Epithelial cell of proximal tubule (primary cell): ENCODE results near the gene TRAF3. TPM values are rescaled to one million over a fixed set of nuclear protein-coding genes. Genes with fewer than 3 reads are reported as not detected.

Experiments used
- DNase-seq: peaks from one replicate; pipeline ENCODE4 v3.0.0-alpha.2; 2011; ENCODE audit warnings: low read depth
- H3K4me3 ChIP-seq: 2 replicates; pipeline ENCODE4 v1.5.1; 2011; ENCODE audit warnings: low read depth, mild to moderate bottlenecking, low read length
- total RNA-seq: library from RNA; depleted of rRNA; stranded (reverse); fragments of >200 nt; gene quantifications from 2 replicates; pipeline ENCODE4 v1.2.3, GENCODE V29; 2015
- TF ChIP-seq, protein P1 (sequence below): conservative IDR thresholded peaks from 2 replicates; pipeline ENCODE4 v1.5.1; 2012; ENCODE audit warnings: low read depth, mild to moderate bottlenecking, low read length

The TRAF3 gene
- total RNA-seq, 1 donor from 2014 or later = 21.9 TPM

GRCh38 chr14:102779084-102779462 is 1.8 kb downstream of the TRAF3 start:
- TF ChIP-seq, protein P1, sequence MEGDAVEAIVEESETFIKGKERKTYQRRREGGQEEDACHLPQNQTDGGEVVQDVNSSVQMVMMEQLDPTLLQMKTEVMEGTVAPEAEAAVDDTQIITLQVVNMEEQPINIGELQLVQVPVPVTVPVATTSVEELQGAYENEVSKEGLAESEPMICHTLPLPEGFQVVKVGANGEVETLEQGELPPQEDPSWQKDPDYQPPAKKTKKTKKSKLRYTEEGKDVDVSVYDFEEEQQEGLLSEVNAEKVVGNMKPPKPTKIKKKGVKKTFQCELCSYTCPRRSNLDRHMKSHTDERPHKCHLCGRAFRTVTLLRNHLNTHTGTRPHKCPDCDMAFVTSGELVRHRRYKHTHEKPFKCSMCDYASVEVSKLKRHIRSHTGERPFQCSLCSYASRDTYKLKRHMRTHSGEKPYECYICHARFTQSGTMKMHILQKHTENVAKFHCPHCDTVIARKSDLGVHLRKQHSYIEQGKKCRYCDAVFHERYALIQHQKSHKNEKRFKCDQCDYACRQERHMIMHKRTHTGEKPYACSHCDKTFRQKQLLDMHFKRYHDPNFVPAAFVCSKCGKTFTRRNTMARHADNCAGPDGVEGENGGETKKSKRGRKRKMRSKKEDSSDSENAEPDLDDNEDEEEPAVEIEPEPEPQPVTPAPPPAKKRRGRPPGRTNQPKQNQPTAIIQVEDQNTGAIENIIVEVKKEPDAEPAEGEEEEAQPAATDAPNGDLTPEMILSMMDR = no peak
- DNase-seq = no peak
- H3K4me3 ChIP-seq = peak overlapping the region; percentile 69

GRCh38 chr14:102779574-102780315 is 2.5 kb downstream of the TRAF3 start:
- TF ChIP-seq, protein P1 = no peak
- no peak for DNase-seq
- no peak overlapping the region for H3K4me3 ChIP-seq

- no peak overlapping the region for H3K4me3 ChIP-seq
- DNase-seq = no peak
- TF ChIP-seq, protein P1 = no peak
Observed at GRCh38 chr14:102781063-102781462, 3.8 kb downstream of the TRAF3 start.

GRCh38 chr14:102782974-102783373 is 5.7 kb downstream of the TRAF3 start:
- DNase-seq = no peak
- TF ChIP-seq, protein P1 = no peak
- no peak overlapping the region for H3K4me3 ChIP-seq

DNA sequence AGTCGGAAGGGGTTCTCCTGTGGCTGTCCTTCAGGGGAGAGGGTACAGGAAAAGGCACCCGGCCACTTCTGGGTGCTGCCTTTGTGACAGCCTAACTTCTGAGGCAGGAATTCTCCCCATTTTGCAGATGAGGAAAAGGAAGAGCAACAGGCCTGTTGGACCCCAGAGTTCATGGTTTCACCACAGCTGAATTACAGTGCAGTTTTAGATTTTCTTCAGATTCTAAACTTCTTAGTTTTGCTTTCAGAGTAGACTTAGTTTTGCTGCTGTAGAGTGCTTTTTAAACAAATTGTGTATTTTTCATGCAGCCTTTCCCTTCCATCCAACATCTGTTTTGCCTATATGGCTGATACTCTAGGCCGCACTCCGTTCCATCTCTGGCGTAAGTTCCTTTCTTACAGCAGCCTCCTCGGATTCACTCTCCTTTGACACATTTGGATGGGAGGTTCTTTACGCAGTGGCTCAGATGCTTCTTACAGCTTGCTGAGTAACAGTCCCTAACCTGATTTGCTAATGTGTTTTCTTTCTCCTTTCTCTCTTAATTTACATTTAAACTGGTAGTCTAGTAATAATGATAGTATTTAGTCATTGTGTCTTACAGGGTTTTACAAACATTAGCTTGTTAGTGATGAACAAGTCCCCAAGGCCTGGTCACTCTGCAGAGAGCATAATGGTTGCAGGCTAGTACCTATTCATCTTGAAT is 7.8 kb downstream of the TRAF3 start:
- TF ChIP-seq, protein P1 = no peak
- no peak for DNase-seq
- no peak overlapping the region for H3K4me3 ChIP-seq

GRCh38 chr14:102785595-102785963 is 8.3 kb downstream of the TRAF3 start:
- no peak for DNase-seq
- TF ChIP-seq, protein P1 = no peak
- H3K4me3 ChIP-seq = no peak overlapping the region
